ENCODE measurements around the gene MAD1L1.

The MAD1L1 gene

DNA sequence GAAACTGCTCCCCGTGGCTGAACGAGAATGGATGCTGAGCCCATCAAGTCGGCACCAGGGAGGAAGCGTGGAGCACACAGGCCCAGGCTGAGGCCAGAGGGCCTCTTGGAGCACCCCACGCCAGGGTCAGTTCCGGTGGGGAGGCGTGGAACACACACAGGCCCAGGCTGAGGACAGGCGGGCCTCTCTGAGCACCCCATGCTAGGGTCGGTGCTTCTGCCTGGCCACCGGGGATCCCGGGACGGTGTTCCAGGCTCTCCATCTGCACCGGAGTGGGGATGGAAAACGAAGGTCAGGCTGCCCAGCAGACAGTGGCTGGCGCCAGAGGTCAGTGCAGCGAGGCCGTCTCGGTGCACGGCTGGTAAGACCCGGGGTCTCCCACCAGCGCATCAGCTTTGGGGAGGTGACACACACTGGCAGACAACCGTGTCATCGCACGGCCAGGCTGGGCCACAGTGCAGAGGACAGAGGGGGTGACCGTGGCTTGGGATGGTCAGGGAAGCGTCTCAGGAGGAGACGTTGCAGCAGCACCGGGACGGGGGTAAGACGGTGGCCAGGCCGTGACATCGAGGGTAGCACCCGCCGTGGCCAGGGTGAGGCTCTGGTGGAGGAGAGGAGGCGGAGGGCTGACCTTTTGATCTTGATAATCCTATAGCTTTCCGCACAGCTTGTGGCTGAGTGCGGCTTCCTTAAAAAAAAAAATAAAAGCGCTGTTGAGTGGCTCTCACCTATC, 358.7 kb downstream of the MAD1L1 start:
- Histone ChIP-seq H4K20me1 (ENCODE audit: insufficient read depth, low read length) (peaks cover 21% of the 10 kb centered on the region), H3K4me1 (ENCODE audit: insufficient read depth, low read length) (no peaks in the 10 kb centered on the region), H2AFZ (ENCODE audit: low read depth, low read length) (no peak overlapping the region), H3K4me2 (ENCODE audit: insufficient read depth, low read length) (no peak overlapping the region), H3K79me2 (ENCODE audit: insufficient read depth, low read length) (peaks cover 48% of the 10 kb centered on the region), H3K4me3 (ENCODE audit: low read depth in 1 of 2, low read length in 2 of 2) (no peak overlapping the region), H3K27me3 (ENCODE audit: insufficient read depth, low read length, poor library complexity) (no peaks in the 10 kb centered on the region), H3K27ac (ENCODE audit: low read length) (no peak overlapping the region), H3K36me3 (ENCODE audit: insufficient read depth, low read length) (peaks cover 39% of the 10 kb centered on the region), H3K9me3 (ENCODE audit: insufficient read depth, low read length, severe bottlenecking) (peaks cover 11% of the 10 kb centered on the region), H3K9ac (ENCODE audit: low read depth, low read length) (no peak overlapping the region)
- TF ChIP-seq, protein P1, sequence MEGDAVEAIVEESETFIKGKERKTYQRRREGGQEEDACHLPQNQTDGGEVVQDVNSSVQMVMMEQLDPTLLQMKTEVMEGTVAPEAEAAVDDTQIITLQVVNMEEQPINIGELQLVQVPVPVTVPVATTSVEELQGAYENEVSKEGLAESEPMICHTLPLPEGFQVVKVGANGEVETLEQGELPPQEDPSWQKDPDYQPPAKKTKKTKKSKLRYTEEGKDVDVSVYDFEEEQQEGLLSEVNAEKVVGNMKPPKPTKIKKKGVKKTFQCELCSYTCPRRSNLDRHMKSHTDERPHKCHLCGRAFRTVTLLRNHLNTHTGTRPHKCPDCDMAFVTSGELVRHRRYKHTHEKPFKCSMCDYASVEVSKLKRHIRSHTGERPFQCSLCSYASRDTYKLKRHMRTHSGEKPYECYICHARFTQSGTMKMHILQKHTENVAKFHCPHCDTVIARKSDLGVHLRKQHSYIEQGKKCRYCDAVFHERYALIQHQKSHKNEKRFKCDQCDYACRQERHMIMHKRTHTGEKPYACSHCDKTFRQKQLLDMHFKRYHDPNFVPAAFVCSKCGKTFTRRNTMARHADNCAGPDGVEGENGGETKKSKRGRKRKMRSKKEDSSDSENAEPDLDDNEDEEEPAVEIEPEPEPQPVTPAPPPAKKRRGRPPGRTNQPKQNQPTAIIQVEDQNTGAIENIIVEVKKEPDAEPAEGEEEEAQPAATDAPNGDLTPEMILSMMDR (IDR thresholded peaks at IDR 0.05; ENCODE audit: borderline replicate concordance, extremely low read depth, low read length, poor library complexity, severe bottlenecking): no peak
- DNase-seq: no peak
- ATAC-seq (ENCODE audit: insufficient read depth, low read depth): no peak

GRCh38 chr7:1873421-1873820, 359.3 kb downstream of the MAD1L1 start:
- no peak for TF ChIP-seq EZH2 (IDR thresholded peaks at IDR 0.05; ENCODE audit: borderline replicate concordance, low read depth, low read length, severe bottlenecking)
- TF ChIP-seq, protein P1 (IDR thresholded peaks at IDR 0.05; ENCODE audit: borderline replicate concordance, extremely low read depth, low read length, poor library complexity, severe bottlenecking): no peak
- DNase-seq (no peak), ATAC-seq (ENCODE audit: insufficient read depth, low read depth) (no peak)
- Histone ChIP-seq H3K4me1 (ENCODE audit: insufficient read depth, low read length) (no peaks in the 10 kb centered on the region), H3K27me3 (ENCODE audit: insufficient read depth, low read length, poor library complexity) (no peaks in the 10 kb centered on the region), H3K4me2 (ENCODE audit: insufficient read depth, low read length) (no peak overlapping the region), H3K27ac (ENCODE audit: low read length) (no peak overlapping the region), H3K79me2 (ENCODE audit: insufficient read depth, low read length) (peaks cover 50% of the 10 kb centered on the region), H3K9ac (ENCODE audit: low read depth, low read length) (no peak overlapping the region), H3K36me3 (ENCODE audit: insufficient read depth, low read length) (peaks cover 38% of the 10 kb centered on the region), H4K20me1 (ENCODE audit: insufficient read depth, low read length) (peaks cover 27% of the 10 kb centered on the region), H3K4me3 (ENCODE audit: low read depth in 1 of 2, low read length in 2 of 2) (no peak overlapping the region), H3K9me3 (ENCODE audit: insufficient read depth, low read length, severe bottlenecking) (peaks cover 5% of the 10 kb centered on the region), H2AFZ (ENCODE audit: low read depth, low read length) (no peak overlapping the region)

- H3K27ac ChIP-seq (ENCODE audit: low read length): no peak overlapping the region
- H3K4me3 ChIP-seq (ENCODE audit: low read depth in 1 of 2, low read length in 2 of 2): no peak overlapping the region
- H3K4me1 ChIP-seq (ENCODE audit: insufficient read depth, low read length): no peaks in the 10 kb centered on the region
- H3K27me3 ChIP-seq (ENCODE audit: insufficient read depth, low read length, poor library complexity): no peaks in the 10 kb centered on the region
- TF ChIP-seq EZH2 (IDR thresholded peaks at IDR 0.05; ENCODE audit: borderline replicate concordance, low read depth, low read length, severe bottlenecking): no peak
- TF ChIP-seq, protein P1 (IDR thresholded peaks at IDR 0.05; ENCODE audit: borderline replicate concordance, extremely low read depth, low read length, poor library complexity, severe bottlenecking): no peak
- H3K79me2 ChIP-seq (ENCODE audit: insufficient read depth, low read length): peaks cover 47% of the 10 kb centered on the region
- ATAC-seq (ENCODE audit: insufficient read depth, low read depth) (no peak), DNase-seq (no peak)
- peaks cover 3% of the 10 kb centered on the region for H3K9me3 ChIP-seq (ENCODE audit: insufficient read depth, low read length, severe bottlenecking)
- peaks cover 35% of the 10 kb centered on the region for H3K36me3 ChIP-seq (ENCODE audit: insufficient read depth, low read length)
- no peak overlapping the region for H3K4me2 ChIP-seq (ENCODE audit: insufficient read depth, low read length)
- H2AFZ ChIP-seq (ENCODE audit: low read depth, low read length): no peak overlapping the region
- H3K9ac ChIP-seq (ENCODE audit: low read depth, low read length): no peak overlapping the region
- H4K20me1 ChIP-seq (ENCODE audit: insufficient read depth, low read length): peaks cover 28% of the 10 kb centered on the region
These were observed 359.7 kb downstream of the MAD1L1 start for GRCh38 chr7:1873070-1873405.

Data from DND-41 (cell line).